Mammary epithelial cell (primary cell): ENCODE measurements around the gene NFAT5.

Source experiments
- CTCF ChIP-seq, 2 donors: IDR thresholded peaks in 1 of 2; conservative IDR thresholded peaks in 1 of 2; 2 replicates each; pipeline ENCODE4 v1.5.1; 2011 to 2012; ENCODE audit warnings: inconsistent platforms in 2 of 2, low read length in 2 of 2, mild to moderate bottlenecking in 2 of 2, control low read depth in 1 of 2, low read depth in 1 of 2; ENCODE audit not compliant: insufficient read depth in 1 of 2; ENCODE audit errors: extremely low read depth in 1 of 2
- EZH2 ChIP-seq: IDR thresholded peaks from 2 replicates; pipeline ENCODE4 v1.6.1; 2012; ENCODE audit warnings: low read length, inconsistent platforms, borderline replicate concordance

- TF ChIP-seq CTCF (conservative IDR thresholded peaks at IDR 0.05 in 1 of 2, IDR thresholded peaks at IDR 0.05 in 1 of 2; ENCODE audit: extremely low read depth in 1 of 2, insufficient read depth in 1 of 2, low read depth in 1 of 2, low read length in 2 of 2) (no peak), EZH2 (no peak)
These were observed 12.4 kb upstream of the NFAT5 start for GRCh38 chr16:69553332-69553731.
